ENCODE data around the gene PERM1. TPM values are rescaled to one million over a fixed set of nuclear protein-coding genes. Genes with fewer than 3 reads are reported as not detected.
"Not testable (repeated sequence)": the region's sequence is repeated elsewhere in the genome, so short reads cannot be mapped to it uniquely, and the experiment has no call there.

Gene PERM1
- total and polyA plus RNA-seq, 4 donors: 0.42 to 1.5 (median 0.49) TPM

DNA sequence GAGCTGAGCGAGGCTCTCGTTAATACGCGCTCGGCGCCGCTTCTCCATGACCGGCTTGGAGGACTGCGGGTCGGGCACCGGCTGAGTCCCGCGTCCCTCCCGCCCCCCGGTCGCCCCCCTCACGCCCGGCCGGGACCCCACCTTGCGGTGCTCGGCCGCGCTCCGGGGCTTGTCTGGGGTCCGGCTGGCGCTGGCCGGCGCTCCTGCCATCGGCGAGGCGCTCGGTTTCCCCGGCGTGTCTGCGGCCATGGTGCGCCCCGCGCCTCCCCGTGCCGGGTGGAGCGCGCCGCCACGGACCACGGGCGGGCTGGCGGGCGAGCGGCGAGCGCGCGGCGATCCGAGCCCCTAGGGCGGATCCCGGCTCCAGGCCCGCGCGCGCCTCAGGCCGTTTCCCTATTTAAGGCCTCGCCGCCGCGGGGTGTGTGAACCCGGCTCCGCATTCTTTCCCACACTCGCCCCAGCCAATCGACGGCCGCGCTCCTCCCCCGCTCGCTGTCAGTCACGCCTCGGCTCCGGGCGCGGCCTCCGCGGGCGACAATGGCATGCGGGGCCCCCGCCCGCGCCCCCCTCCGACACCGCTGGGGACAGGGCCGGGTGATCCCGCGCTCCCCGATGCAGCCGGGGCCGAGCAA lies 17.9 kb upstream of the PERM1 start, which contains the start of gene HES4:
Gene HES4, minus strand, starts transcription at position 373 of the 632 bp plus-strand sequence. Its CDS starts 124 bp downstream, at position 249.
- no peaks in the 10 kb centered on the region for H3K9me3 ChIP-seq (ENCODE audit: control insufficient read depth, low read length)
- 0% methylated on average over 45 to 95 of the region's 95 CpGs for WGBS, 2 donors
- H3K27ac ChIP-seq (ENCODE audit: low read depth in 1 of 2, low read length in 2 of 2): peak within 1 kb of the TSS; percentile 87 to 95
- intact Hi-C loops (cut with DNase I): loop anchor here in 1 of 2 donors (10.0 kb wide), 1 partner anchor 75 kb away; the partner anchor contains the start of gene SAMD11
- H3K4me3 ChIP-seq (ENCODE audit: low read length in 2 of 2): peak within 1 kb of the TSS; percentile 62 to 69
- no peaks in the 10 kb centered on the region for H3K36me3 ChIP-seq (ENCODE audit: control insufficient read depth in 1 of 2, insufficient read depth in 2 of 2, low read length in 1 of 2)
- peak; percentile 93 to 98 for DNase-seq
- no peaks in the 10 kb centered on the region for H3K27me3 ChIP-seq (ENCODE audit: control insufficient read depth in 1 of 2, insufficient read depth in 2 of 2, low read length in 1 of 2)
- H3K4me1 ChIP-seq (ENCODE audit: control insufficient read depth in 1 of 2, insufficient read depth in 2 of 2, low read length in 2 of 2): no peaks in the 10 kb centered on the region
- ATAC-seq (ENCODE audit: low FRiP score): peak; percentile 88

DNA sequence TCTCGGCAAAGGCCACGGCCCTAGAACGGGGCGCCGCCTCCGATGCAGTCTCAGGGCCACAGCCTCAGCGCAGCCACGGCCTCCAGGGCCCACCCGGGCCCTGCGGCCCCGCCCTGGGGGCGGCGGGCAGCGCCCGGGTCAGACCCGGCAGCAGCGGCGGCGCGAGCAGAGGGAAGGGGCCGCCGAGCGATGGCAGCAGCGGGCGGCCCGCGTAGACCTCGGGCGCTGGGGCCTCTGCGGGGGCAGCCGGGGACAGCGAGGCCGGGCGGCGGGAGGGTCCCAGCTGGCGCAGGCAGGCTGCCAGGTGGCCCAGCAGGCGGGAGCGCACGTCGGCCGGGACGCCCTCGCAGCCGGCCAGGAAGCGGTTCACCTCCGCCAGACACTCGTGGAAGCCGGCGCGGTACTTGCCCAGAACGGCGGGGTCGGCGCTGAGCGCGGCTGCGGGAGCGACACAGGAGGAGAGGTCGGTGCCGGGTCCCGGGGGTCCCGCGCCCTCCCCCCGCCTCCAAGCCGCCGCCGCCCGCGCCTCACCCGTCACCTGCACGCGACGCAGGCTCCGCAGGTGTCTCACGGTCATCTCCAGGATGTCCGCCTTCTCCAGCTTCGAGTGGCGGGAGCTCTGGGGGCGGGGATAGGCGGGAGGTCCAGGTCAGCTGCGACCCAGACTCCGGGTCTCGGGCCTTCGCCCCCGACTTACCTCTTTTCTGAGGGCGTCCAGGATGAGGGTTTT lies 17.3 kb upstream of the PERM1 start:
- Histone ChIP-seq H3K4me1 (ENCODE audit: control insufficient read depth in 1 of 2, insufficient read depth in 2 of 2, low read length in 2 of 2) (no peaks in the 10 kb centered on the region), H3K4me3 (ENCODE audit: low read length in 2 of 2) (peak overlapping the region; percentile 62 to 69), H3K9me3 (ENCODE audit: control insufficient read depth, low read length) (no peaks in the 10 kb centered on the region), H3K36me3 (ENCODE audit: control insufficient read depth in 1 of 2, insufficient read depth in 2 of 2, low read length in 1 of 2) (no peaks in the 10 kb centered on the region), H3K27ac (ENCODE audit: low read depth in 1 of 2, low read length in 2 of 2) (peak overlapping the region in 1 of 2 donors; percentile 9), H3K27me3 (ENCODE audit: control insufficient read depth in 1 of 2, insufficient read depth in 2 of 2, low read length in 1 of 2) (no peaks in the 10 kb centered on the region)
- 1% methylated on average over 61 to 86 of the region's 86 CpGs for WGBS, 2 donors
- intact Hi-C loops (cut with DNase I): no loop called here
- ATAC-seq (ENCODE audit: low FRiP score) (no peak), DNase-seq (peak; percentile 61 to 79)

DNA sequence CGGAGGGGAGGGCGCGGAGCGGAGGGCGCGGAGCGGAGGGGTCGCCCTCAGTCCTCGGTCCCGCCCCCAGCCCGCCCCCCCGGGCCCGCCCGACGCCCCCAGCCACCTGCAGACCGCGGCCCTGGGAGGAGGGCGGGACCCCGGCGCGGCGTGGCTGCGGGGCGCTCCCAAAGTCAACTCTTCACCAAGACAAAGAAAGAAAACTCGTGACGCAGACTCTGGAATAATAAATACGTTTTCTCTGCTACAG lies 16.8 kb upstream of the PERM1 start:
- peak overlapping the region; percentile 62 to 69 for H3K4me3 ChIP-seq (ENCODE audit: low read length in 2 of 2)
- no peak for ATAC-seq (ENCODE audit: low FRiP score)
- no peak overlapping the region for H3K27ac ChIP-seq (ENCODE audit: low read depth in 1 of 2, low read length in 2 of 2)
- H3K27me3 ChIP-seq (ENCODE audit: control insufficient read depth in 1 of 2, insufficient read depth in 2 of 2, low read length in 1 of 2): no peaks in the 10 kb centered on the region
- intact Hi-C loops (cut with DNase I): no loop called here
- H3K9me3 ChIP-seq (ENCODE audit: control insufficient read depth, low read length): no peaks in the 10 kb centered on the region
- no peak for DNase-seq
- H3K36me3 ChIP-seq (ENCODE audit: control insufficient read depth in 1 of 2, insufficient read depth in 2 of 2, low read length in 1 of 2): no peaks in the 10 kb centered on the region
- no peaks in the 10 kb centered on the region for H3K4me1 ChIP-seq (ENCODE audit: control insufficient read depth in 1 of 2, insufficient read depth in 2 of 2, low read length in 2 of 2)
- 0 to 1% methylated on average over 10 to 27 of the region's 27 CpGs for WGBS, 2 donors

DNA sequence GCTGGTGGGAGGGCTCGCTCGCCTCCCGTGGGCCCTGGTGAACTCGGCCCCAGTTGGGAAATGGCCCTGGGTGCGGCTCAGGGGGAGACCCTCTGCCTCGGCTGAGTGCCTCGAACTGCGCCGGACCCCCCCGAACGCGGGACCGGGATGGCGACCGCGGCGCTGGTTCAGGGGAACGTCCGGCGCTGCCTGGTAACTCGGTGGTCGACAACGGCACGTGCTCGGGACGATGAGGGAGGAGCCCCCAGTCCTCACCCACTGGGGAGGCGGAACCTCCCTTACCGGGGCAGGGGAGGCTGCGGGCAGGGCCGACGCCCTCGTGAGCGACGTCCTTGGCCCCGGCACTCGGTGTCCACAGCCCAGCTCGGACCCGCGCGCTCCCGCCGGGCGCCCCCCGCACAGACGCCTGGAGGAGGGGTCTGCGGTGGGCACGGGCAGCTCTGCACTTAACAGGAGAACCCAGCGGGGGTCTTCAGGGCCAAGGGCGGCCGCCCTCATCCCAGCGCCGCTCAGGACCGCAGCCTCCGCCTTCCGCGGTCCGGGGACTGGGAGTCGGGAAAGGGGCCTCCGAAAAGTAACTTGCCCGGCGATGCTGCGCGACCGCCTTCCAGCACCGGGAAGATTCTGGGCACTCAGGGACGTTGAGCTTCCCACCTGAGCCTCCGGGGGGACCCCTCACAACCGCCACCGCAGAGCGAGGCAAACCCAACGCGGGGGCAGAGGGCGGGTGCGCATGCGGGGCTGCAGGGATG lies 16.3 kb upstream of the PERM1 start:
- no peak for ATAC-seq (ENCODE audit: low FRiP score)
- intact Hi-C loops (cut with DNase I): no loop called here
- DNase-seq: no peak
- Histone ChIP-seq H3K9me3 (ENCODE audit: control insufficient read depth, low read length) (no peaks in the 10 kb centered on the region), H3K27me3 (ENCODE audit: control insufficient read depth in 1 of 2, insufficient read depth in 2 of 2, low read length in 1 of 2) (no peaks in the 10 kb centered on the region), H3K27ac (ENCODE audit: low read depth in 1 of 2, low read length in 2 of 2) (no peak overlapping the region), H3K36me3 (ENCODE audit: control insufficient read depth in 1 of 2, insufficient read depth in 2 of 2, low read length in 1 of 2) (no peaks in the 10 kb centered on the region), H3K4me1 (ENCODE audit: control insufficient read depth in 1 of 2, insufficient read depth in 2 of 2, low read length in 2 of 2) (no peaks in the 10 kb centered on the region), H3K4me3 (ENCODE audit: low read length in 2 of 2) (peak overlapping the region; percentile 62 to 69)
- WGBS, 2 donors: 24 to 34% methylated on average over 63 to 75 of the region's 75 CpGs

DNA sequence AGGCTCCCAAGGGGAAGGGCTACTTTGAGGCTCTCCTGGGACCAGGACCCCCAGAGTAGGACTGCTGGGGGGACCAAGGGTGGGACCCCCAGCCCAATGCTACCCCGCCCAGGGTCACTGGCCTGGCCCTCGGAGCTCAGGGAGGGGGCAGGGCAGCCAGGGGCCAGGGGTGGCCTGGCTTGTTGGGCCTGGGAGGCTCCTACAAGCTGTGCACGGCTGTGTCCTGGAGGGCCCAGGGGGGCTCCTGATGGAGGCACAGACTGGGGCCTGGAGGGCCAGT lies 15.8 kb upstream of the PERM1 start:
- no peak overlapping the region for H3K4me3 ChIP-seq (ENCODE audit: low read length in 2 of 2)

DNA sequence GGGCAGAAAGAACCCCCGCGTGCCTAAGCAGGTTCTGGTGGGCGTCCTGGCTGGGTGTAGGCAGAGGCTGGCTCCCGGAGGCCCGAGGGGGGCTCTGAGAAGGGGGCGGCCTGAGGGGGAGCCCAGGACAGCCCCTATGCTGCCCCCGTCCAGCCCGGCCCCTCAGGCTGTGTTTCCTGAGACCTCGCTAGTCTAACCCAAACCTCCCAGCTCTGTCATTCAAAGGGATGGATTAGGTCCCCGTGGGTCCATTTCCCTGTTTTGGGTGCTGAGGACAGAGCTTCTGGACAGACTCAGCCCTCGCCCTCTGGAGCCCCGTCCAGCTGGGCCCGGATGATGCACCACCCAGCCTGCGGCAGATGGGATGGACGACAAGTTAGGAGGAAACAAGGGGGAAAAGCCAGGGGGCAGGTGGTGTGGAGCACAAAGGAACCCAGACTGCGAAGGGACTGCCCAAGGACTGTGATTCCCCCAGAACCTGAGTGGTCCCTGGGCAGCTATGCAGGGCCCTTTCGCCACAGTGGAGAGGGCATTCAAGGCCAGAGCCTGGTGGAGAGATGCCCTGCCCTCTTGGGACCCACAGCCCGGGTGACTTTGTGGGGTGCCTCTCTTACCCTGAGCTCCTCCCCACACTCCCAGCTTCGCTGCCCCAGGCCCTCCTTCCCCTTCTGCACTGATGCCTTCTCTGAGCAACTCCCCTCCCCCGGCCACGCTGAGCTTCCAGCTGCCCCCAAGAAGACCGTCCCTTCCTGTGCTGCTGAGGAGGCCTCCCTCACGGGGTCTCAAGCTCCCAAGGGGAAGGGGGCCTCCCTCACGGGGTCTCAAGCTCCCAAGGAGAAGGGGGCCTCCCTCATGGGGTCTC lies 15.2 kb upstream of the PERM1 start:
- Histone ChIP-seq H3K36me3 (ENCODE audit: control insufficient read depth in 1 of 2, insufficient read depth in 2 of 2, low read length in 1 of 2) (no peaks in the 10 kb centered on the region), H3K9me3 (ENCODE audit: control insufficient read depth, low read length) (no peaks in the 10 kb centered on the region), H3K27ac (ENCODE audit: low read depth in 1 of 2, low read length in 2 of 2) (no peak overlapping the region), H3K27me3 (ENCODE audit: control insufficient read depth in 1 of 2, insufficient read depth in 2 of 2, low read length in 1 of 2) (no peaks in the 10 kb centered on the region), H3K4me1 (ENCODE audit: control insufficient read depth in 1 of 2, insufficient read depth in 2 of 2, low read length in 2 of 2) (no peaks in the 10 kb centered on the region), H3K4me3 (ENCODE audit: low read length in 2 of 2) (no peak overlapping the region)
- ATAC-seq (ENCODE audit: low FRiP score): no peak
- DNase-seq: no peak
- intact Hi-C loops (cut with DNase I): no loop called here
- WGBS, 2 donors: 76 to 80% methylated on average over 20 to 24 of the region's 24 CpGs

More for the DNA sequence above, 15.8 kb upstream of the PERM1 start:
- Histone ChIP-seq H3K9me3 (ENCODE audit: control insufficient read depth, low read length) (no peaks in the 10 kb centered on the region), H3K27ac (ENCODE audit: low read depth in 1 of 2, low read length in 2 of 2) (no peak overlapping the region), H3K36me3 (ENCODE audit: control insufficient read depth in 1 of 2, insufficient read depth in 2 of 2, low read length in 1 of 2) (no peaks in the 10 kb centered on the region), H3K4me1 (ENCODE audit: control insufficient read depth in 1 of 2, insufficient read depth in 2 of 2, low read length in 2 of 2) (no peaks in the 10 kb centered on the region), H3K27me3 (ENCODE audit: control insufficient read depth in 1 of 2, insufficient read depth in 2 of 2, low read length in 1 of 2) (no peaks in the 10 kb centered on the region)
- 81 to 84% methylated on average over 3 of the region's 3 CpGs for WGBS, 2 donors
- intact Hi-C loops (cut with DNase I): no loop called here
- ATAC-seq (ENCODE audit: low FRiP score) (no peak), DNase-seq (no peak)

DNA sequence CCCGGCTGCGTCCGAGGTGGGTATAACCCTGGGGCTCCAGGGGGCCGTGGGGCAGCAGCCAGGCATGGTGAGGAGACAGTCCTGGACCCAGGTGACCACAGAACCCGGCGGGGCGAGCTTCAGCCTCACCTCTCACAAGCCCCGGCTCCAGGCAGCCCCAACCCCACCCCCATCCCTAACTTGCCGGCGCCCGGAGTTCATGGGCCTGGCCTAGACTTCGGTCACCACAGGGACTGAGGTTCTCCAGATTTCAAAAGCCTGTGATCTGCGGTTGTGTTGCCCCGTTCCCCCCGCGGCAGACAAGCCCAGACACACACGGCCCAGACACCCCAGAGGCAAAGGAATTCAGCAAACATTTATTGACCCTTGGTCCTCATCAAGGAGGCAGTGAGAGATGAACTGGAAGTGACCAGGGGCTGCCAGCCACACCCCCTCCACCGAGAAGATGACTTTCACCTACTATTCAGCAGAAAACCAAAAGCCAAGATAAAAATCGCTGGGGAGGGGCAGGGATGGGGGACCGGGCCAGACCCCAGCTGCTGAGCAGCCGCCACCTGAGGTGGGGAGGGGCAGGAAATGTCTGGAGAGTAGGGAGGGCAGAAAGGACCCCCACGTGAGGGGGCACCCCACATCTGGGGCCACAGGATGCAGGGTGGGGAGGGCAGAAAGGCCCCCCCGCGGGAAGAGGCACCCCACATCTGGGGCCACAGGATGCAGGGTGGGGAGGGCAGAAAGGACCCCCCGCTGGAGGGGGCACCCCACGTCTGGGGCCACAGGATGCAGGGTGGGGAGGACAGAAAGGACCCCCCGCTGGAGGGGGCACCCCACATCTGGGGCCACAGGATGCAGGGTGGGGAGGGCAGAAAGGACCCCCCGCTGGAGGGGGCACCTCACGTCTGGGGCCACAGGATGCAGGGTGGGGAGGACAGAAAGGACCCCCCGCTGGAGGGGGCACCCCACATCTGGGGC lies 14.1 kb upstream of the PERM1 start:
- Histone ChIP-seq H3K36me3 (ENCODE audit: control insufficient read depth in 1 of 2, insufficient read depth in 2 of 2, low read length in 1 of 2) (no peaks in the 10 kb centered on the region), H3K27me3 (ENCODE audit: control insufficient read depth in 1 of 2, insufficient read depth in 2 of 2, low read length in 1 of 2) (no peaks in the 10 kb centered on the region), H3K4me3 (ENCODE audit: low read length in 2 of 2) (no peak overlapping the region), H3K9me3 (ENCODE audit: control insufficient read depth, low read length) (no peaks in the 10 kb centered on the region), H3K27ac (ENCODE audit: low read depth in 1 of 2, low read length in 2 of 2) (no peak overlapping the region), H3K4me1 (ENCODE audit: control insufficient read depth in 1 of 2, insufficient read depth in 2 of 2, low read length in 2 of 2) (no peaks in the 10 kb centered on the region)
- DNase-seq (no peak), ATAC-seq (ENCODE audit: low FRiP score) (no peak)
- intact Hi-C loops (cut with DNase I): no loop called here
- 40 to 49% methylated on average over 26 to 30 of the region's 30 CpGs for WGBS, 2 donors

DNA sequence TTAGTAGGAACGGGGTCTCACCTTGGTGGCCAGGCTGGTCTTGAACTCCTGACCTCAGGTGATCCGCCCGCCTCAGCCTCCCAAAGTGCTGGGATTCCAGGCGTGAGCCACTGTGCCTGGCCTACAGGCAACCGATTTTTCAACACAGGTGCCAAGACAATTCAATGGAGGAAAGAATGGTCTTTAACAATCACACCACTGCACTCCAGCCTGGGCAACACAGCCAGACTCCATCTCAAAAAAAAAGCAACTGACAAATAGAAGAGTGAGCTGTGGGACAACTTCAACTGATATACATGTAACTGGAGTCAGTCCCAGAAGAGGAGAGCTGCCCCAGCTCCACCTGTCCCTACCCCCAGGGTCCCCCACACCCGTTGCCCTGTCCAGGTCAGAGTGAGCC lies 12.7 kb upstream of the PERM1 start:
- H3K4me1 ChIP-seq (ENCODE audit: control insufficient read depth in 1 of 2, insufficient read depth in 2 of 2, low read length in 2 of 2); DNase-seq; H3K27ac ChIP-seq (ENCODE audit: low read depth in 1 of 2, low read length in 2 of 2); ATAC-seq (ENCODE audit: low FRiP score); H3K27me3 ChIP-seq (ENCODE audit: control insufficient read depth in 1 of 2, insufficient read depth in 2 of 2, low read length in 1 of 2); H3K36me3 ChIP-seq (ENCODE audit: control insufficient read depth in 1 of 2, insufficient read depth in 2 of 2, low read length in 1 of 2); intact Hi-C loops (cut with DNase I); H3K9me3 ChIP-seq (ENCODE audit: control insufficient read depth, low read length); H3K4me3 ChIP-seq (ENCODE audit: low read length in 2 of 2): not testable (repeated sequence)
- 84 to 88% methylated on average over 6 of the region's 6 CpGs for WGBS, 2 donors
